ENCODE results near the gene MLEC.
A peak's percentile ranks its signal among the peaks of the same experiment; 100 is the strongest.

Gene MLEC

GRCh38 chr12:120693848-120694247 lies 6.9 kb downstream of the MLEC start:
- DNase-seq: no peak

GRCh38 chr12:120696626-120697025 lies 9.7 kb downstream of the MLEC start:
- DNase-seq: no peak

- no peak for DNase-seq
These were observed 10.4 kb downstream of the MLEC start for GRCh38 chr12:120697344-120697743.

- DNase-seq: no peak
These were observed 11.7 kb downstream of the MLEC start for GRCh38 chr12:120698665-120699064.

GRCh38 chr12:120699553-120699952 lies 12.6 kb downstream of the MLEC start:
- DNase-seq: no peak

- no peak for DNase-seq
These were observed 13.9 kb downstream of the MLEC start for GRCh38 chr12:120700886-120701285.

- DNase-seq: no peak
These were observed 15.7 kb downstream of the MLEC start for GRCh38 chr12:120702637-120703036.

GRCh38 chr12:120703311-120703942 lies 16.5 kb downstream of the MLEC start:
- no peak for DNase-seq

GRCh38 chr12:120705618-120706017 lies 18.7 kb downstream of the MLEC start:
- no peak for DNase-seq

GRCh38 chr12:120706029-120706428 lies 19.1 kb downstream of the MLEC start:
- no peak for DNase-seq

GRCh38 chr12:120708651-120709050 lies 21.7 kb downstream of the MLEC start:
- DNase-seq: no peak

- DNase-seq: peak; percentile 46
These were observed 23.3 kb downstream of the MLEC start, which contains the start of gene UNC119B for GRCh38 chr12:120710031-120710804. Gene UNC119B (plus strand): TSS chr12:120710458. CDS start chr12:120710475, 17 bp downstream.

GRCh38 chr12:120710805-120711296 lies 23.9 kb downstream of the MLEC start:
- no peak for DNase-seq

- no peak for DNase-seq
These were observed 24.5 kb downstream of the MLEC start for GRCh38 chr12:120711411-120711810.

GRCh38 chr12:120712610-120713009 lies 25.7 kb downstream of the MLEC start:
- DNase-seq: no peak

- DNase-seq: peak; percentile 73
These were observed 27.0 kb downstream of the MLEC start for GRCh38 chr12:120713861-120714482.

- DNase-seq: no peak
These were observed 31.1 kb downstream of the MLEC start for GRCh38 chr12:120718055-120718454.

- no peak for DNase-seq
These were observed 32.1 kb downstream of the MLEC start for GRCh38 chr12:120719072-120719471.

GRCh38 chr12:120719496-120720233 lies 32.7 kb downstream of the MLEC start:
- no peak for DNase-seq

GRCh38 chr12:120720234-120720986 lies 33.5 kb downstream of the MLEC start:
- peak; percentile 44 for DNase-seq

GRCh38 chr12:120720987-120721801 lies 34.2 kb downstream of the MLEC start:
- DNase-seq: no peak
